GM23248 (cell line): Measurements from ENCODE around the gene PAM.

ENCODE experiments used
- EZH2 ChIP-seq: fragments of 200-600 bp; sonication (generic); IDR thresholded peaks from 2 replicates; pipeline ENCODE4 v1.6.1; 2018; ENCODE audit warnings: antibody characterized with exemption, mild to moderate bottlenecking; ENCODE audit not compliant: insufficient read depth, poor library complexity, severe bottlenecking
- EZH2phosphoT487 ChIP-seq: fragments of 200-600 bp; sonication (generic); IDR thresholded peaks from 2 replicates; pipeline ENCODE4 v1.6.1; 2018; ENCODE audit warnings: antibody characterized with exemption, moderate library complexity, mild to moderate bottlenecking, low read depth; ENCODE audit not compliant: insufficient read depth

DNA sequence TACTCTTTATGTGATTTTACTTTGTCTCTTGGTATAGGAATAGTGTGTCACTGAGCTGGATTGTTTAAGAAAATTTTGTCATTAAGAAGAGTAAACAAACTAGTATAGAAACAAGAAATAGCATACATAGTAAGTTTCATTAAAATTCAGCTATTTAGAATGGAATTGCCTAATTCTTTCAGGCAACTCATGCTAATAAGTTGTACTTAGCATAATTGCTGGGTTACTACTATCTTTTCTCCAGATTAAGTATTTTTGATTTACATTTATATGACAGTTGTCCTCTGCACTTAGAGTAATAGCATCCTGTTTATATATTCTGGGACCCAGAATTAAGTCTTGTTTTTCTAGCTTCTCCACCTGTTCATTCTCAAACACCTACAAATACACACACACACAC, 85.9 kb downstream of the PAM start:
- TF ChIP-seq EZH2 (no peak), EZH2phosphoT487 (no peak)
